ENCODE measurements around the gene ZNF440. TPM values are rescaled to one million over a fixed set of nuclear protein-coding genes. Genes with fewer than 3 reads are reported as not detected.

ZNF440 gene
- total RNA-seq, 2 experiments from 2014 or later: 7.9 to 15.2 TPM

GRCh38 chr19:11868188-11868587 lies 54.1 kb downstream of the ZNF440 start:
- intact Hi-C loops (cut with micrococcal nuclease; ENCODE audit: unreplicated experiment): no loop called here
- Histone ChIP-seq H3K4me3 (ENCODE audit: low read depth, low read length, poor library complexity, severe bottlenecking) (no peak overlapping the region), H3K4me1 (ENCODE audit: insufficient read depth, low read length, poor library complexity, severe bottlenecking) (no peaks in the 10 kb centered on the region), H3K27ac (ENCODE audit: low read depth, low read length, poor library complexity, severe bottlenecking) (no peak overlapping the region), H3K4me2 (ENCODE audit: low read length) (no peak overlapping the region), H3K79me2 (ENCODE audit: insufficient read depth, low read depth, low read length) (peaks cover 4% of the 10 kb centered on the region; the same call in 1 of the 2 replicates), H3K9me2 (ENCODE audit: insufficient read depth, low read length) (no peaks in the 10 kb centered on the region), H2AFZ (ENCODE audit: low read length) (no peak overlapping the region), H4K20me1 (ENCODE audit: insufficient read depth, low read length) (no peaks in the 10 kb centered on the region), H3K9me3 (ENCODE audit: low read length) (peaks cover 6% of the 10 kb centered on the region; the same call in 1 of the 2 replicates), H3K36me3 (ENCODE audit: insufficient read depth, low read length) (peaks cover 51% of the 10 kb centered on the region)
- CTCF ChIA-PET (ENCODE audit: unreplicated experiment): no interaction called here
- no peak for DNase-seq (ENCODE audit: low spot score)
- POLR2A ChIA-PET: no interaction called here
- no TSS peak for BruUV-seq (replicated peaks)
- no peak for TF ChIP-seq CTCF (conservative IDR thresholded peaks at IDR 0.05; ENCODE audit: low read length)
- TF ChIP-seq EZH2phosphoT487 (IDR thresholded peaks at IDR 0.05; ENCODE audit: borderline replicate concordance, low read depth, low read length): no peak

GRCh38 chr19:11872624-11873023 lies 58.6 kb downstream of the ZNF440 start:
- no peak for DNase-seq (ENCODE audit: low spot score)
- ChIA-PET POLR2A (no interaction called here), CTCF (ENCODE audit: unreplicated experiment) (no interaction called here)
- Histone ChIP-seq H3K27ac (ENCODE audit: low read depth, low read length, poor library complexity, severe bottlenecking) (no peak overlapping the region), H3K79me2 (ENCODE audit: insufficient read depth, low read depth, low read length) (no peaks in the 10 kb centered on the region), H3K4me1 (ENCODE audit: insufficient read depth, low read length, poor library complexity, severe bottlenecking) (no peaks in the 10 kb centered on the region), H3K36me3 (ENCODE audit: insufficient read depth, low read length) (peaks cover 28% of the 10 kb centered on the region), H4K20me1 (ENCODE audit: insufficient read depth, low read length) (no peaks in the 10 kb centered on the region), H3K4me3 (ENCODE audit: low read depth, low read length, poor library complexity, severe bottlenecking) (no peak overlapping the region), H3K9me2 (ENCODE audit: insufficient read depth, low read length) (no peaks in the 10 kb centered on the region), H3K4me2 (ENCODE audit: low read length) (no peak overlapping the region), H3K9me3 (ENCODE audit: low read length) (peaks cover 6% of the 10 kb centered on the region; the same call in 1 of the 2 replicates), H2AFZ (ENCODE audit: low read length) (no peak overlapping the region)
- BruUV-seq (replicated peaks): no TSS peak
- no peak for TF ChIP-seq EZH2phosphoT487 (IDR thresholded peaks at IDR 0.05; ENCODE audit: borderline replicate concordance, low read depth, low read length)
- TF ChIP-seq CTCF (conservative IDR thresholded peaks at IDR 0.05; ENCODE audit: low read length): no peak
- intact Hi-C loops (cut with micrococcal nuclease; ENCODE audit: unreplicated experiment): no loop called here

- no peak for DNase-seq (ENCODE audit: low spot score)
- H3K4me3 ChIP-seq (ENCODE audit: low read depth, low read length, poor library complexity, severe bottlenecking): no peak overlapping the region
- no peaks in the 10 kb centered on the region for H3K79me2 ChIP-seq (ENCODE audit: insufficient read depth, low read depth, low read length)
- intact Hi-C loops (cut with micrococcal nuclease; ENCODE audit: unreplicated experiment): no loop called here
- no peaks in the 10 kb centered on the region for H3K4me1 ChIP-seq (ENCODE audit: insufficient read depth, low read length, poor library complexity, severe bottlenecking)
- ChIA-PET CTCF (ENCODE audit: unreplicated experiment) (no interaction called here), POLR2A (interaction anchor here (0.6 to 1.0 kb wide), 2 partner anchors 76 to 112 kb away, joined by 3 read pairs; no protein-coding TSS in a partner anchor)
- H3K9me2 ChIP-seq (ENCODE audit: insufficient read depth, low read length): no peaks in the 10 kb centered on the region
- no TSS peak for BruUV-seq (replicated peaks)
- H3K4me2 ChIP-seq (ENCODE audit: low read length): no peak overlapping the region
- peaks cover 17% of the 10 kb centered on the region for H3K36me3 ChIP-seq (ENCODE audit: insufficient read depth, low read length)
- TF ChIP-seq CTCF (conservative IDR thresholded peaks at IDR 0.05; ENCODE audit: low read length): no peak
- TF ChIP-seq EZH2phosphoT487 (IDR thresholded peaks at IDR 0.05; ENCODE audit: borderline replicate concordance, low read depth, low read length): no peak
- H4K20me1 ChIP-seq (ENCODE audit: insufficient read depth, low read length): no peaks in the 10 kb centered on the region
- H2AFZ ChIP-seq (ENCODE audit: low read length): no peak overlapping the region
- no peak overlapping the region for H3K27ac ChIP-seq (ENCODE audit: low read depth, low read length, poor library complexity, severe bottlenecking)
- H3K9me3 ChIP-seq (ENCODE audit: low read length): peaks cover 3% of the 10 kb centered on the region; the same call in 1 of the 2 replicates
Observed at GRCh38 chr19:11873762-11874161, 59.7 kb downstream of the ZNF440 start.
